Measurements from ENCODE around the gene ALPP.
"Not testable (repeated sequence)": the region's sequence is repeated elsewhere in the genome, so short reads cannot be mapped to it uniquely, and the experiment has no call there.

ALPP gene

DNA sequence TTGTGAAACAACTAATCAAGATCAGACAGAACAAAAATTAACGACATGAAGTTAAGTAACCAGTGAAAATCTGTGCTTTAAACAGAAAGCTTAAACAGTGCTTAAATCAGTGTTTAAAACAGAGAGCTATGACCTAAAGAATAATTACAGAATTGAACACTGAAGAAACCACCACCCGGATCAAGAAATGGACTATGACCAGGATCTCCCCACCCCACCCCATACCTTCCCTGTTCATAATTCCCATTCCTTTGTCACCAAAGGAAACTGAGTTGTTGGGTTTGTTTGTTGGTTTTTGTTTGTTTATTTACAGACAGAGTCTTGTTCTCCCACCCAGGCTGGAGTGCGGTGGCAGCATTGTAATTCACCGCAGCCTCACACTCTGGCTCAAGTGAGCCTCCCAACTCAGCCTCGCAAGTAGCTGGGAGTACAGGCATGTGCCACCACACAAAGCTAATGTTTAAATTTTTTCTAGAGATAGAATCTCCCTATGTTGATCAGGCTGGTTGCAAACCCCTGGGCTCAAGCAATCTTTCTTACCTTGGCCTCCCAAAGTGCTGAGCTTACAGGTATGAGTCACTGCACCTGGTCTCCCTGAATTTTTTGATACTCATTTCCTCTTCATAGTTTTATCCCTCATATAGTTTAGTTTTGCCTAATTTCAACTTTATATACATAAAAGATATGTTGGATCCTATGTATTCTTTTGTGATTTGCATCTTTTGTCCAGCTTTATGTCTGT is 19.9 kb downstream of the ALPP start:
- H3K27ac ChIP-seq = no peak overlapping the region
- H3K27me3 ChIP-seq (replicated peaks) = no peaks in the 10 kb centered on the region
- no peak overlapping the region for H3K4me3 ChIP-seq (ENCODE audit: low read depth, low read length)
- TF ChIP-seq, protein P1, sequence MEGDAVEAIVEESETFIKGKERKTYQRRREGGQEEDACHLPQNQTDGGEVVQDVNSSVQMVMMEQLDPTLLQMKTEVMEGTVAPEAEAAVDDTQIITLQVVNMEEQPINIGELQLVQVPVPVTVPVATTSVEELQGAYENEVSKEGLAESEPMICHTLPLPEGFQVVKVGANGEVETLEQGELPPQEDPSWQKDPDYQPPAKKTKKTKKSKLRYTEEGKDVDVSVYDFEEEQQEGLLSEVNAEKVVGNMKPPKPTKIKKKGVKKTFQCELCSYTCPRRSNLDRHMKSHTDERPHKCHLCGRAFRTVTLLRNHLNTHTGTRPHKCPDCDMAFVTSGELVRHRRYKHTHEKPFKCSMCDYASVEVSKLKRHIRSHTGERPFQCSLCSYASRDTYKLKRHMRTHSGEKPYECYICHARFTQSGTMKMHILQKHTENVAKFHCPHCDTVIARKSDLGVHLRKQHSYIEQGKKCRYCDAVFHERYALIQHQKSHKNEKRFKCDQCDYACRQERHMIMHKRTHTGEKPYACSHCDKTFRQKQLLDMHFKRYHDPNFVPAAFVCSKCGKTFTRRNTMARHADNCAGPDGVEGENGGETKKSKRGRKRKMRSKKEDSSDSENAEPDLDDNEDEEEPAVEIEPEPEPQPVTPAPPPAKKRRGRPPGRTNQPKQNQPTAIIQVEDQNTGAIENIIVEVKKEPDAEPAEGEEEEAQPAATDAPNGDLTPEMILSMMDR (IDR thresholded peaks at IDR 0.05; ENCODE audit: low read depth, low read length, missing control alignments) = no peak
- DNase-seq = no peak
- H3K36me3 ChIP-seq (replicated peaks) = no peaks in the 10 kb centered on the region
- in situ Hi-C loops (cut with HindIII; ENCODE audit: low pct_ligation_motif_present, low sequenced_read_pairs) = no loop called here

DNA sequence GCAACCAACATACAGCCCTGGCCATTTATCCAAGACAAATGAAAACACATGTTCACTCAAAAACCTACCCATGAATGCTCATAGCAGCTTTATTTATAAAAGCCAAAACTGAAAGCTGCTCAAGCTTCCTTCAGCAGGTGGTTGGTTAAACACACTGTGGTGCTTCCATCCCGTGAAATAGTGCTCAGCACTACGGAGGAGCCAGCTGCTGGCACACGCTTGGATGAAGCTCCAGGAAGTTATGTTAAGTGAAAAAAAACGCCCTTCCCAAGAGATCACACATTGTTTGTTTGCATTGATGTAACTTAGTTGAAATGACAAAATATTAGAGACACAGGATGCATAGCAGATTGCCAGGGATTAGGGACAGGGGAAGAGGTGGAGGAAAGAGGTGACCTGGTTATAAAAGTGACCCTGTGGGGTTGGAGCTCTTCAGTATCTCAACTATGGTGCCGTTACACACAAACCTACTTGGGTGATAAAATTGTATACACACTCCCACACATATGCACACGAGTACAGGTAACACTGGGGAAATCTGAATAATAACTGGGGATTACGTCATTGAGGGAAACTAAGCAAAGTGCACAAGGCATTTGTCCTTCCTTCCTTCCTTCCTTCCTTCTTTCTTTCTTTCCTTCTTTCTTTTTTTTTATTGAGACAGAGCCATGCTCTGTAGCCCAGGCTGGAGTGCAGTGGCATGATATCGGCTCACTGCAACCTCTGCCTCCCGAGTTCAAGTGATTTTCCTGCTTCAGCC is 21.9 kb downstream of the ALPP start:
- Histone ChIP-seq H3K4me3 (ENCODE audit: low read depth, low read length) (no peak overlapping the region), H3K27me3 (replicated peaks) (no peaks in the 10 kb centered on the region), H3K36me3 (replicated peaks) (no peaks in the 10 kb centered on the region), H3K27ac (no peak overlapping the region)
- DNase-seq = no peak
- TF ChIP-seq, protein P1 (IDR thresholded peaks at IDR 0.05; ENCODE audit: low read depth, low read length, missing control alignments) = no peak
- in situ Hi-C loops (cut with HindIII; ENCODE audit: low pct_ligation_motif_present, low sequenced_read_pairs) = no loop called here

DNA sequence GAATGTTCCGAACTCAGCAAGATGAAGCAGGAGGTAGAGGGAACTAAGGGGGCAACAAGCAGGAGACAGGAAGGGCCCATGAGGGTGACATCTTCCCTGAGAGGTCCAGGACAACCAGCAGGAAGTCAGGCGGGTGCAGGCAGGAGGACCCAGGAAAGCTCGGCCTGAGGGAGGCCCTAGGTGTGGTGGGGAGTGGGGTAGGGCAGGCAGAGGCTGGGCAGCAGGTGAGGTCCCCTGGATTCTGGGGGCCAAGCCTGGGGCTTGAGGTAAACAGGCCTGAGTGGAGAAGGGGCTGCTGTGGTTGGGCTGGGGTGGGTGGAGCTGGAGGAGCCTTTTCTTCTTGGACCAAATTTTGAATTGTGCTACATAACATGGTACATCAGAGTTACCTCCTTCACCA is 24.0 kb downstream of the ALPP start:
- in situ Hi-C loops (cut with HindIII; ENCODE audit: low pct_ligation_motif_present, low sequenced_read_pairs) = no loop called here
- DNase-seq = no peak
- no peak overlapping the region for H3K27ac ChIP-seq
- no peaks in the 10 kb centered on the region for H3K27me3 ChIP-seq (replicated peaks)
- TF ChIP-seq, protein P1 (IDR thresholded peaks at IDR 0.05; ENCODE audit: low read depth, low read length, missing control alignments) = no peak
- H3K4me3 ChIP-seq (ENCODE audit: low read depth, low read length) = no peak overlapping the region
- H3K36me3 ChIP-seq (replicated peaks) = no peaks in the 10 kb centered on the region

DNA sequence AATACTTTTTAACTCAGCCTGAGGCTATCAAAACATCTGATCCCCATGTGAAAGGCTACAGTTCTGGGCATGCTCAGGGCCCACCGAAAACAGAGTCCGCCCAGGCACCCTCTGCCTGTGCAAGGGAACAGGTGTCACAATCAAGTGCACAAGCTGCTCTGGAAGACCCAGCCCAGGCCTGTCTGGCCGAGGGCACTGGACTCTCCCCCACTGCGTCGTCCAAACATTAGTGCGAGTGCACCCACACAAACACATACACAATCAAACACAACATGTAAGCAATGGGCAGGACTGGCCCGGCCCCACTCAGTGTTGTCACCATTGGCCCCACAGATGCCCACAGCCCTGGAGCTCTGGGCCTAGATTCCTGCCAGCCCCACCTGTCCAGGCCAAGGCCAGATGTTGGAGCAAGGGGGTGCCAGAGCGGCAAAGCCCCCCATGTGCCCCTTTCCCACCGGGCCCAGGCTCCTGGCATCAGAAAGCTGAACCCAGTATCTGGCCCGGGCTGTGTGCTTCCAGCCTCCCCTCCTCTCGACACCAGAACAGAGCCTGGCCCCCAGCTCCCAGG is 27.5 kb downstream of the ALPP start:
- in situ Hi-C loops (cut with HindIII; ENCODE audit: low pct_ligation_motif_present, low sequenced_read_pairs) = no loop called here
- peaks cover 2% of the 10 kb centered on the region for H3K27me3 ChIP-seq (replicated peaks)
- no peak for DNase-seq
- H3K27ac ChIP-seq = no peak overlapping the region
- no peaks in the 10 kb centered on the region for H3K36me3 ChIP-seq (replicated peaks)
- H3K4me3 ChIP-seq (ENCODE audit: low read depth, low read length) = no peak overlapping the region
- TF ChIP-seq, protein P1 (IDR thresholded peaks at IDR 0.05; ENCODE audit: low read depth, low read length, missing control alignments) = no peak

DNA sequence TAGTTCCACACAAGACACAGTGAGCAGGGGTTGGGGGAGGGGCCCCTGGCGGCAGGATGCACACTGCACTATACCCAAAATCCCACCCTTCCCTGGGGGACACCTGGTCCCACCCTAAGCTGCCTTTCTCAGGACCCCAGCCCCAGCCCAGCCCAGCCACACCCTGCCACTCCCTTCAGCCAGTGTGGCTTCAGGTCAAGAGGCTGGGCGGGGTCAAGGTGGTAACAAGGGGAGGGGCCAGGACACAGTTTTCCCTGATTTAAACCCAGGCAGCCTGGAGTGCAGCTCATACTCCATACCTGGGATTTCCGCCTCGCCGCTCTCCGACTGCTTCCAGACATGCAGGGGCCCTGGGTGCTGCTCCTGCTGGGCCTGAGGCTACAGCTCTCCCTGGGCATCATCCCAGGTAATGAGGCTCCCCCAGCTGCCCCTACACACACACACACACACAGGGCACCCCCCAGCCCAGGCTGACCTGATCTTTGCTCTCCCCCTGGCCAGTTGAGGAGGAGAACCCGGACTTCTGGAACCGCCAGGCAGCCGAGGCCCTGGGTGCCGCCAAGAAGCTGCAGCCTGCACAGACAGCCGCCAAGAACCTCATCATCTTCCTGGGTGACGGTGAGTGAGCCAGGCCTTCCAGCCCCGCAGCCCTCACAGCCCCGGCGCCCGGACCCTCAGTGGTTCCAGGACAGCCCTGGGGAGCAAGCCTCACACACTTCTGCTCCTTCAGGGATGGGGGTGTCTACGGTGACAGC is 28.2 kb downstream of the ALPP start, which contains the start of gene ALPG:
ALPG (plus strand) TSS at position 289 of the 755 bp plus-strand sequence; CDS start at position 340, 51 bp downstream.
- H3K27me3 ChIP-seq (replicated peaks) = peaks cover 2% of the 10 kb centered on the region
- TF ChIP-seq, protein P1 (IDR thresholded peaks at IDR 0.05; ENCODE audit: low read depth, low read length, missing control alignments) = no peak
- DNase-seq = no peak
- no peaks in the 10 kb centered on the region for H3K36me3 ChIP-seq (replicated peaks)
- in situ Hi-C loops (cut with HindIII; ENCODE audit: low pct_ligation_motif_present, low sequenced_read_pairs) = no loop called here
- H3K27ac ChIP-seq = no peak within 1 kb of the TSS
- no peak within 1 kb of the TSS for H3K4me3 ChIP-seq (ENCODE audit: low read depth, low read length)

DNA sequence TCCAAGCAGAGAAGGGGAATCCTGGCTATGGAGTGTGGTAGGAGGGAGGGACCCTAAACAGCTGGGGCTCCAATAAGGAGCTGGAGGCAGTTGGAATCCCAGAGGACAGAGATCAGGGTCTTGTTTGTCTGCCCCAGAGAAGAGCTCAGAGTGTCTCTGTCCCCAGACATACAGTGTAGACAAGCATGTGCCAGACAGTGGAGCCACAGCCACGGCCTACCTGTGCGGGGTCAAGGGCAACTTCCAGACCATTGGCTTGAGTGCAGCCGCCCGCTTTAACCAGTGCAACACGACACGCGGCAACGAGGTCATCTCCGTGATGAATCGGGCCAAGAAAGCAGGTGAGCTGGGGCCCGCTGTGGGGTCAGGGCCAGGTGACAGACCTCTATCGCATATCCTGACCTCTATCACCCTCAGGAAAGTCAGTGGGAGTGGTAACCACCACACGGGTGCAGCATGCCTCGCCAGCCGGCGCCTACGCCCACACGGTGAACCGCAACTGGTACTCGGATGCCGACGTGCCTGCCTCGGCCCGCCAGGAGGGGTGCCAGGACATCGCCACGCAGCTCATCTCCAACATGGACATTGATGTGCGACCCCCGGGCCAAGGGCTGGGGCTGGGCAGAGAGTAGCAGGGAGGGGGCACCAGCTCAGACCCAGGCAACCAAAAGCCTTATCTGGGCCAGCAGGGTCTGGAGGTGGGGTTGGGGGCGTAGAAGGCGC is 29.0 kb downstream of the ALPP start:
- H3K27ac ChIP-seq; in situ Hi-C loops (cut with HindIII; ENCODE audit: low pct_ligation_motif_present, low sequenced_read_pairs); H3K27me3 ChIP-seq (replicated peaks); H3K4me3 ChIP-seq (ENCODE audit: low read depth, low read length); H3K36me3 ChIP-seq (replicated peaks); DNase-seq: not testable (repeated sequence)

DNA sequence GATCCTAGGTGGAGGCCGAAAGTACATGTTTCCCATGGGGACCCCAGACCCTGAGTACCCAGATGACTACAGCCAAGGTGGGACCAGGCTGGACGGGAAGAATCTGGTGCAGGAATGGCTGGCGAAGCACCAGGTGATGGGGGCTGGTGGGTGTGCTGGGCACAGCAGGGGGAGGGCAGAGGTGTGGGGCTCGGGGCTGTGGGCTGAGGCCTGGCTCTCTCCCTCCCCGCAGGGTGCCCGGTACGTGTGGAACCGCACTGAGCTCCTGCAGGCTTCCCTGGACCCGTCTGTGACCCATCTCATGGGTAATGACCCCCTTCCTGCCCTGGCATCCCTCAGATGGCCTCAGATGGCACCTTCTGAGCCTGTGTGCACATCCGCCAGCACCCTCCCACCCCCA is 29.7 kb downstream of the ALPP start:
- DNase-seq; H3K27me3 ChIP-seq (replicated peaks); H3K27ac ChIP-seq; in situ Hi-C loops (cut with HindIII; ENCODE audit: low pct_ligation_motif_present, low sequenced_read_pairs); H3K4me3 ChIP-seq (ENCODE audit: low read depth, low read length); H3K36me3 ChIP-seq (replicated peaks): not testable (repeated sequence)

DNA sequence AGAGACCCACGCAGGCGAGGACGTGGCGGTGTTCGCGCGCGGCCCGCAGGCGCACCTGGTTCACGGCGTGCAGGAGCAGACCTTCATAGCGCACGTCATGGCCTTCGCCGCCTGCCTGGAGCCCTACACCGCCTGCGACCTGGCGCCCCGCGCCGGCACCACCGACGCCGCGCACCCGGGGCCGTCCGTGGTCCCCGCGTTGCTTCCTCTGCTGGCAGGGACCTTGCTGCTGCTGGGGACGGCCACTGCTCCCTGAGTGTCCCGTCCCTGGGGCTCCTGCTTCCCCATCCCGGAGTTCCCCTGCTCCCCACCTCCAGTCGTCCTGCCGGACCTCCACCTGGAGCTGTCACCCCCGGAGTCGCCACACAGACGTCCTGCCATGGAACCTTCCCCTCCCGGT is 31.1 kb downstream of the ALPP start:
- in situ Hi-C loops (cut with HindIII; ENCODE audit: low pct_ligation_motif_present, low sequenced_read_pairs); H3K4me3 ChIP-seq (ENCODE audit: low read depth, low read length); H3K27ac ChIP-seq; DNase-seq; H3K36me3 ChIP-seq (replicated peaks): not testable (repeated sequence)
- H3K27me3 ChIP-seq (replicated peaks) = peaks cover 11% of the 10 kb centered on the region

Data from brain microvascular endothelial cell (primary cell).